ENCODE results near the gene MYOD1.

The MYOD1 gene

DNA sequence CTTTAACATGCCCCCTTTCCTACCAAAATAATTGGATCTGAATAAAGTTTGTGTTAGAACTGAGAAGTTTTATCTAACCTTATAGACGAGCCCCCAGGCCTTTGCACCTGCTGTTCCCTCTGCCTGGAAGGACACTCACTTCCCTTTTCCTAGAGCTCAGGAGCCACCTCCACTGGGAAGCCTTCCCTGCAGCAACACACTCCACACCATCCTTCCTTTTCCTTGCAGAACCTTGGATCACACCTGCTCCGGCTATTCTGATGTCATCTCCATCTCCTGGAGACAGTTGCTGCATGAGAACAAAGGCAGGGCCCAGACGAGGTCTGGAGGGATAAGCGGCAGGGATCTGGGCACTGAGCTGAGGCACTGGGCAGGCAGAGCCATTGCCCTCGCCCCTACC lies 22.6 kb upstream of the MYOD1 start:
- no peak for TF ChIP-seq NFIC (IDR thresholded peaks at IDR 0.05)
- no peak for TF ChIP-seq RAD21 (IDR thresholded peaks at IDR 0.05; ENCODE audit: low read depth)
- no peak for TF ChIP-seq EGR1 (IDR thresholded peaks at IDR 0.05)
- TF ChIP-seq TCF12 (IDR thresholded peaks at IDR 0.05; ENCODE audit: low read depth): no peak
- no peak for TF ChIP-seq CREB1 (IDR thresholded peaks at IDR 0.05; ENCODE audit: low read depth)
- TF ChIP-seq YY1 (IDR thresholded peaks at IDR 0.05; ENCODE audit: low read depth): no peak
- TF ChIP-seq, protein P1, sequence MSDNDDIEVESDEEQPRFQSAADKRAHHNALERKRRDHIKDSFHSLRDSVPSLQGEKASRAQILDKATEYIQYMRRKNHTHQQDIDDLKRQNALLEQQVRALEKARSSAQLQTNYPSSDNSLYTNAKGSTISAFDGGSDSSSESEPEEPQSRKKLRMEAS (IDR thresholded peaks at IDR 0.05): no peak
- TF ChIP-seq, protein P2, sequence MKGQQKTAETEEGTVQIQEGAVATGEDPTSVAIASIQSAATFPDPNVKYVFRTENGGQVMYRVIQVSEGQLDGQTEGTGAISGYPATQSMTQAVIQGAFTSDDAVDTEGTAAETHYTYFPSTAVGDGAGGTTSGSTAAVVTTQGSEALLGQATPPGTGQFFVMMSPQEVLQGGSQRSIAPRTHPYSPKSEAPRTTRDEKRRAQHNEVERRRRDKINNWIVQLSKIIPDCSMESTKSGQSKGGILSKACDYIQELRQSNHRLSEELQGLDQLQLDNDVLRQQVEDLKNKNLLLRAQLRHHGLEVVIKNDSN (IDR thresholded peaks at IDR 0.05): no peak
- no peak for TF ChIP-seq EP300 (IDR thresholded peaks at IDR 0.05; ENCODE audit: borderline replicate concordance)
- no peak for TF ChIP-seq CEBPB (IDR thresholded peaks at IDR 0.05)
- TF ChIP-seq TEAD4 (IDR thresholded peaks at IDR 0.05): no peak
- TF ChIP-seq FOXM1 (IDR thresholded peaks at IDR 0.05; ENCODE audit: borderline replicate concordance, low read depth): no peak
- TF ChIP-seq ZBTB7A (IDR thresholded peaks at IDR 0.05; ENCODE audit: low read depth): no peak
- TF ChIP-seq, protein P3, sequence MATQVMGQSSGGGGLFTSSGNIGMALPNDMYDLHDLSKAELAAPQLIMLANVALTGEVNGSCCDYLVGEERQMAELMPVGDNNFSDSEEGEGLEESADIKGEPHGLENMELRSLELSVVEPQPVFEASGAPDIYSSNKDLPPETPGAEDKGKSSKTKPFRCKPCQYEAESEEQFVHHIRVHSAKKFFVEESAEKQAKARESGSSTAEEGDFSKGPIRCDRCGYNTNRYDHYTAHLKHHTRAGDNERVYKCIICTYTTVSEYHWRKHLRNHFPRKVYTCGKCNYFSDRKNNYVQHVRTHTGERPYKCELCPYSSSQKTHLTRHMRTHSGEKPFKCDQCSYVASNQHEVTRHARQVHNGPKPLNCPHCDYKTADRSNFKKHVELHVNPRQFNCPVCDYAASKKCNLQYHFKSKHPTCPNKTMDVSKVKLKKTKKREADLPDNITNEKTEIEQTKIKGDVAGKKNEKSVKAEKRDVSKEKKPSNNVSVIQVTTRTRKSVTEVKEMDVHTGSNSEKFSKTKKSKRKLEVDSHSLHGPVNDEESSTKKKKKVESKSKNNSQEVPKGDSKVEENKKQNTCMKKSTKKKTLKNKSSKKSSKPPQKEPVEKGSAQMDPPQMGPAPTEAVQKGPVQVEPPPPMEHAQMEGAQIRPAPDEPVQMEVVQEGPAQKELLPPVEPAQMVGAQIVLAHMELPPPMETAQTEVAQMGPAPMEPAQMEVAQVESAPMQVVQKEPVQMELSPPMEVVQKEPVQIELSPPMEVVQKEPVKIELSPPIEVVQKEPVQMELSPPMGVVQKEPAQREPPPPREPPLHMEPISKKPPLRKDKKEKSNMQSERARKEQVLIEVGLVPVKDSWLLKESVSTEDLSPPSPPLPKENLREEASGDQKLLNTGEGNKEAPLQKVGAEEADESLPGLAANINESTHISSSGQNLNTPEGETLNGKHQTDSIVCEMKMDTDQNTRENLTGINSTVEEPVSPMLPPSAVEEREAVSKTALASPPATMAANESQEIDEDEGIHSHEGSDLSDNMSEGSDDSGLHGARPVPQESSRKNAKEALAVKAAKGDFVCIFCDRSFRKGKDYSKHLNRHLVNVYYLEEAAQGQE (IDR thresholded peaks at IDR 0.05; ENCODE audit: low read depth): no peak
- no peak for TF ChIP-seq TAF1 (IDR thresholded peaks at IDR 0.05; ENCODE audit: low read depth)

DNA sequence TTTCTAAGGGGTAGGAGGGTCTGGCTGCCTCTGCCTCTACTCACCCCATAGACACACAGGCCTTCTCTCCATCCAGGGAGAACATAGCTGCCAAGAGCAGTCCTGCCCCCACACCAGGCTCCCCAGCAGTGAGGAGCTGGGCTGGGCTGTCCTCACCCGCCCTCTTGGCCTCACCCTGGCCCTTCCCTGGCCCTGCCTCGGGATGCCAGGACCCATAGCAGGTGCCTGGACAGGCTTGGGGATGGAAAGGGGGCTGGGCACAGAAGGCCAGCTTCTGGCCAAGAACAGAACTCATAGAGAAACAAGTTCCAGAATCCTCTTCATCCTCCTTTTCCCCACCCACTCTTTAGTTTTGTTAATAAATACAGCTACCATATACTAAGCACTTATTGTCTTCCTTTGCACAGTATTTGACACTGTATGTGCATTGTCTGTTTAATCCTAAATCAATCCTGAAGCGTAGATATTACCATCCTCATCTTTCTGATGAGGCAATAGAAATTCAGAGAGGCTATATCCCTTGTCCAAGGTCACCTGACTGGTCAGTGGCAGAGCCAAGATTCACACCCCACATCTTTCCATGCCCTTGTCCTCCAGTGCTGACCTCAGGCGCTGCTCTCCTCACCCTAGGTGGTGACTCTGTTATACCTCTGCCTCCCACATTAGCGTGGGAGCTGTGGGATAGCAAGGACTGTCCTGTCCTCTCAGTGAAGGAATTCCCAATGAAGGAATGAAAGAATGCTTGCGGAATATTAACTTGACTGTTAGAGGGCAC lies 22.0 kb upstream of the MYOD1 start:
- TF ChIP-seq FOXM1 (IDR thresholded peaks at IDR 0.05; ENCODE audit: borderline replicate concordance, low read depth): no peak
- TF ChIP-seq TAF1 (IDR thresholded peaks at IDR 0.05; ENCODE audit: low read depth): no peak
- TF ChIP-seq, protein P3 (IDR thresholded peaks at IDR 0.05; ENCODE audit: low read depth): no peak
- no peak for TF ChIP-seq RAD21 (IDR thresholded peaks at IDR 0.05; ENCODE audit: low read depth)
- no peak for TF ChIP-seq YY1 (IDR thresholded peaks at IDR 0.05; ENCODE audit: low read depth)
- no peak for TF ChIP-seq EGR1 (IDR thresholded peaks at IDR 0.05)
- no peak for TF ChIP-seq CEBPB (IDR thresholded peaks at IDR 0.05)
- TF ChIP-seq, protein P1 (IDR thresholded peaks at IDR 0.05): no peak
- TF ChIP-seq TEAD4 (IDR thresholded peaks at IDR 0.05): no peak
- no peak for TF ChIP-seq TCF12 (IDR thresholded peaks at IDR 0.05; ENCODE audit: low read depth)
- TF ChIP-seq NFIC (IDR thresholded peaks at IDR 0.05): no peak
- TF ChIP-seq, protein P2 (IDR thresholded peaks at IDR 0.05): no peak
- TF ChIP-seq ZBTB7A (IDR thresholded peaks at IDR 0.05; ENCODE audit: low read depth): no peak
- no peak for TF ChIP-seq EP300 (IDR thresholded peaks at IDR 0.05; ENCODE audit: borderline replicate concordance)

DNA sequence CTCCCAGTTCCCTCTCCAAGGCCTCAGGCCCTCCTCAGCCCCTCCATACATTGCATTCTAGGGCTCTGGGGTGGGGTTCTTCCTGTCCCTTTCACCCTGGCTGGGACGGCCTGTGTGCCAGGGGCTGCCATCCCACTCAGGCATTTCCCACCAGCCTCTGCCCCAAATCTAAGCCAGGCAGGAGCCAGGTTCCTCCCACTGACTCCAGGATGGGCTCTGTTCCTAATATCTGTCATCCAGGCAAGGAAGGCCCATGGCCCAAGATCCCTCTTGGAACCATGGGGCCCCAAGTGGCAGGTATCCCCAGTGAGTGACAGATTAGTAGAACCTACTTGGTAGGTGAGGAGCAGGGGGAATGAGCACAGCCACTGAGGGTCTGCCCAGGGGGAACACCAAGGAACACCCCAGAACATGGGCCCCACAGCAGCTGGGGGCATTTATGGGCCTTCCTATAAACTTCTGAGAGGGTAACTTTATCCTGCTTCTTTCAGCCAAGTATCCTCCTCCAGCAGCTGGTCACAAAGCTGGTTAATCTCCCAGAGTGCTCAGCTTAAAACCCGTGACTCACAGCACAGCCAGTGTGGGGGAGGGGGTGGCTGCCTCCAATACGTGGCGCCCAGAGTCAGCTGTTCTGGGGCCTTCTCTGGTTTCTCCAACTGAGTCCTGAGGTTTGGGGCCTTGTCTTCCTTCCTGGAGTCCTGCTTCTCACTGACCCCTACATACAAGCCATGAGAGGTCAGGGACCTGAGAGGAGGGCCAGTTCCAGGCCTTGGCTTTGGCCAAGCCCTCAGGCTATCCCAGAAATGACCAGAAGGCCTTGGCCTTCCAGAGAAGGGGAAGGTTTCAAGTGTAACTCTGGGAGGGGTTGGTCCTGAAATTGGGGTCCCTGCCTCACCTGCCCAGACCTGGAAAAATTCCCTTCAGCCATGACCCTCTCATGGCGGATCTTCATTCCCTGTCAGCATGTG lies 19.9 kb upstream of the MYOD1 start:
- TF ChIP-seq TEAD4 (IDR thresholded peaks at IDR 0.05): no peak

DNA sequence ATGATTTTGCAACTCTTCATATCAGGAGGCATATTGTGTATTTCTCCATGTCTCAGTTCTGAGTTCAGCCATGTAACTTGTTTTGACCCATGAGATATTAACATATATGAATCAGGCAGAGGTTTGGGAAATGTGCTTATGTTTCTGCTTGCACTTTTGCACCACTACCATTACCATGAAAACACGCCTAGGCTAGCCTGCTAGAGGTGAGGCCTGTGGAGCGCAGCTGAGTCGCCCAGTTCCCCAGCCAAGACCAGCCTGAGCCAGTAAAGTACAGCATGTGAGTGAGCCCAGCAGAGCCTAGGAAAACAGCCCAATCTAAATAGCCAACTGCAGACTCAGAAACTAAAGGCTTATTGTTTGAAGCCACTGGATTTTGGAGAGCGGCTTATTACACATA lies 18.4 kb upstream of the MYOD1 start:
- TF ChIP-seq YY1 (IDR thresholded peaks at IDR 0.05; ENCODE audit: low read depth) (no peak), TAF1 (IDR thresholded peaks at IDR 0.05; ENCODE audit: low read depth) (no peak), CREB1 (IDR thresholded peaks at IDR 0.05; ENCODE audit: low read depth) (no peak), FOXM1 (IDR thresholded peaks at IDR 0.05; ENCODE audit: borderline replicate concordance, low read depth) (no peak), ZBTB7A (IDR thresholded peaks at IDR 0.05; ENCODE audit: low read depth) (no peak), NFIC (IDR thresholded peaks at IDR 0.05) (no peak), RAD21 (IDR thresholded peaks at IDR 0.05; ENCODE audit: low read depth) (no peak), EGR1 (IDR thresholded peaks at IDR 0.05) (no peak), EP300 (IDR thresholded peaks at IDR 0.05; ENCODE audit: borderline replicate concordance) (no peak), CEBPB (IDR thresholded peaks at IDR 0.05) (no peak), TEAD4 (IDR thresholded peaks at IDR 0.05) (no peak), TCF12 (IDR thresholded peaks at IDR 0.05; ENCODE audit: low read depth) (no peak)
- TF ChIP-seq, protein P3 (IDR thresholded peaks at IDR 0.05; ENCODE audit: low read depth): no peak
- TF ChIP-seq, protein P1 (IDR thresholded peaks at IDR 0.05): no peak
- TF ChIP-seq, protein P2 (IDR thresholded peaks at IDR 0.05): no peak

All from Ishikawa (cell line).